ENCODE results near the gene NR3C2.
A peak's percentile ranks its signal among the peaks of the same experiment; 100 is the strongest.

NR3C2 gene

GRCh38 chr4:148044089-148044911 is 397.9 kb downstream of the NR3C2 start:
- DNase-seq (ENCODE audit: low read depth): no peak
- TF ChIP-seq CTCF (conservative IDR thresholded peaks at IDR 0.05; ENCODE audit: low read depth, low read length): no peak
- H3K4me3 ChIP-seq (ENCODE audit: low read depth, low read length): no peak overlapping the region

- H3K4me3 ChIP-seq (ENCODE audit: low read depth, low read length): no peak overlapping the region
- no peak for TF ChIP-seq CTCF (conservative IDR thresholded peaks at IDR 0.05; ENCODE audit: low read depth, low read length)
- no peak for DNase-seq (ENCODE audit: low read depth)
Observed at GRCh38 chr4:148041606-148042329, 400.4 kb downstream of the NR3C2 start.

DNA sequence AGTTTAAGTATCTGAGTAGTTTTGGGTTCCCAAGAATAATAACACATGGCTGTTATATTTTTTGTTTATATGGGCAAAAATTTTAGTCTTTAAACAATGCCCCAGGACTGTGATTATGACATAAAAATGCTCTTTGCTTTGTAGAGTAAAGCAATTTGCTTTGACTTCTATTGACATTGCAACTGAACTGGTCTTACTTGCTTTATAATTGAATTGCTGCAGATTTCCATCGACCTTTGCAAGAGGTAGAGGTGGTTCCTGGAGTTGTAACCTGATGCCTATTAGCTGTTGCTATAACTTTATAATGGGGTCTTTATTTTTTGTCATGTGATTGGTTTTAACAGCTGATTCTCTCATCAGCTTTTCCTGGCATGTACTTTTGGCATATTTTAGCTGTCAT is 407.4 kb downstream of the NR3C2 start:
- no peak overlapping the region for H3K4me3 ChIP-seq (ENCODE audit: low read depth, low read length)
- no peak for DNase-seq (ENCODE audit: low read depth)
- TF ChIP-seq CTCF (conservative IDR thresholded peaks at IDR 0.05; ENCODE audit: low read depth, low read length): no peak

- H3K4me3 ChIP-seq (ENCODE audit: low read depth, low read length): no peak overlapping the region
- TF ChIP-seq CTCF (conservative IDR thresholded peaks at IDR 0.05; ENCODE audit: low read depth, low read length): no peak
- peak; percentile 76 for DNase-seq (ENCODE audit: low read depth)
Observed at GRCh38 chr4:148030193-148030873, 411.9 kb downstream of the NR3C2 start.

DNA sequence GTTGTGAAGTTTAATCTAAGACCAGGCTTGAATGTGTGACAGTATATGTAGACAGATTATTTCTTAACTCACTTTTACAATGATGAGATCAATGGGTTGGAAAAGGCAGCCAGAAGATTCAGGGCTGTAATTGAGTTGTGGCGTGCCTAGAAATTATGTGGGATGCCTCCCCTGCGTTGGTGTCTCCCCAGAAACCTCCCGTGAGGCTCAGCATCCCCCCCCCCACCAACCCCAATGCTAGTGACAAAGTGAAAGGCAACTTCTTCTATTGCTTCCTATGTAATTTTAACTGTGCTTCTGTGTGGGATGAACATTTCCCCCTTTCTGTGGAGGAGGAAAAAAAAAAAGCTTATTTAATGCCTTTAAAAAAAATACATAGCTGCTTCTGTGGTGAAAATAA is 412.4 kb downstream of the NR3C2 start:
- no peak for TF ChIP-seq CTCF (conservative IDR thresholded peaks at IDR 0.05; ENCODE audit: low read depth, low read length)
- H3K4me3 ChIP-seq (ENCODE audit: low read depth, low read length): no peak overlapping the region
- DNase-seq (ENCODE audit: low read depth): no peak
